GM19372 (cell line): Measurements from ENCODE around the gene ASIC1.

Experiments used
- ATAC-seq: cut with Tn5 transposase; IDR thresholded peaks from one replicate; pipeline ENCODE4 v1.9.1; 2021; ENCODE audit warnings: mild to moderate bottlenecking, low read depth, moderate library complexity; ENCODE audit not compliant: unreplicated experiment

ASIC1 gene

DNA sequence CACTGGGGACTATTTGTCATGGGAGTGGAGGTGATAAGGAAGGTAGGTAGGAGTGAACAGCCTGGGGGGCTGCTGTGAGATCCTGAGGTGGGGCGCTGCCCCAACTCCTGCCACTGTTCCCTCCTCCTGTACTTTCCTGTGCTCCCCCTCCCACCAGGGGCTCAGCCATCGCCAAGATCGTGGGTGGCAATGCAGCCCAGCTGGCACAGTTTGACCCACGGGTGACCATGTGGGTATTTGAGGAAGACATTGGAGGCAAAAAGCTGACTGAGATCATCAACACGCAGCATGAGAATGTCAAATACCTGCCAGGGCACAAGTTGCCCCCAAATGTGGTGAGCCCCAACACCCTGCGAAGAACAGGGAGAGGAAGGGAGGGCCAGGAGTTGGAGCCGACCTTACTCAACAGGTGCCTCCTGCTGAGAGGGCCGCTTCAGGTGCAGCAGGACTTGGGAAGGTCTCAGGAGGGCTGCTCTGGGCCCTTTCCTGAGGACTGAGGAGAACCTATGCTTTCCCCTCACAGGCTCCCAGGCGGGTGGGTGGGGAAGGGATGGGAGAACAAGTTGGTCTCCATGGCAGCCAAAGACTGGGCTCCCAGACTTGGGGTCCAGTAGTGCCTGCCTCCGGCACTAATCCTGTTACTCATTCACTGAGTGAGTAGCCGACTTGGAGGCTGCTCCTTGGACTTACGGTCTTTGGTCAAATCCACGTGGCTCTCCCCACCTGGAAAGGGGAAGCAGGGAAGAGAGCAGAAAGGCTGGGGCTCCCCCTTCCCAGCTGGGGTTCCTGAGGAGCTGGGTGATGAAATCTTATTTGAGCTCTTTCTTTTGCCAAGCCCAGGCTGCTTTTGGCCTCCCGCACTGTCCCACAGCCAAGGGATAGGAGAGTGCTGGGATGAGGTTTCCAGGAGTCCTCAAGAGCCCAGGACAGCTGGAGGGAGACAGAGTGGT, 47.3 kb downstream of the ASIC1 start:
- no peak for ATAC-seq

- ATAC-seq = no peak
These were observed 48.6 kb downstream of the ASIC1 start for GRCh38 chr12:50105913-50106450.

DNA sequence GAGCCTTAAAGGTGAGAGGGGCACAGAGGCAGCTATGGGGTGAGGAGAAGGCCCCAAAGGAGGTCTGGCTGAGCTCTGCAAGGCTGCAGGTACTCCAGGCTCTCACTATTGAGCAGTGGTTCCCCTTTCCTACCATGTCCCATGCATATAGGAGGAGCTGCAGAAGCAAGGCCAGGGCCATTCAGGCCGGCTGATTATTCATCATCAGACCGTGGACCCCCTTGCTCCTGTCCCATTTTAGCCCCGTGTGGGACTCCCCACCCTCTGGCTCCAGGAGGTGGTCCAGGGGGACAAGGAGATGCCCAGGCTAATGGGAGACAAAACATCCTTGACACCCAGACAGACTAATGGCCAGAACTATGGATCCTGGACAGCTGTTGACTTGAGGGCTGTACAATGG, 49.5 kb downstream of the ASIC1 start:
- ATAC-seq = no peak

- ATAC-seq = no peak
These were observed 50.2 kb downstream of the ASIC1 start for GRCh38 chr12:50107416-50108268.

- no peak for ATAC-seq
These were observed 51.9 kb downstream of the ASIC1 start for GRCh38 chr12:50109319-50109718.

DNA sequence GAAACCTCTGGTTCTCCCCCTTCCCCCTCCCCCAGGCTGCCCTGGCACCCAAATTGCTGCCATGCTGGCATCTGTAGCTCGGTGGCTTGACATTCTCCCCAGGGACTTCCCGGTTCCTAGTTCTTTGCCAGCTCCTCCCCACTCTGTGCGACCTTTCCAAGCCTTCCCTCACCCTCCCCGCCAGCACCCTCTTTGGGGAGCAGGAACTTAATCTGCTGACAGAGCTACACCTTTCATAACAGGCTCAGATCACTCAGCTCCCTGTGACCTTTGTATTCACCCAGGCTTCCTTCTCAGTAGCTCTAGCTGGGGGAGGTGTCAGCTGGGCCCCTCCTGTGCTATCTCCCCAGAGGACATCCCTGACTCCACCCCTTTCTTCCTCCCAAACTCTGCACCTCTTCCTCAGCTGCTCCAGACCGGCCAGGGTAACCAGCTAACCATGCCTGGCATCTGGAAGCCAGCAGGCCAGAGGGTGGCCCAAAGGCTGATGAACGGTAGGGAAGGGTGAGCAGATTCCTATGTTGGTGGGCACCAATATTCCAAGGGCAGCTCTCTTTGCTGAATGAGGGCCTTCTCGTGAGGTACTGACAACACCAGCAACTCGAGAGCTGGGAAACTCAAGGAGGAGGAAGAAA, 52.8 kb downstream of the ASIC1 start:
- ATAC-seq = no peak

DNA sequence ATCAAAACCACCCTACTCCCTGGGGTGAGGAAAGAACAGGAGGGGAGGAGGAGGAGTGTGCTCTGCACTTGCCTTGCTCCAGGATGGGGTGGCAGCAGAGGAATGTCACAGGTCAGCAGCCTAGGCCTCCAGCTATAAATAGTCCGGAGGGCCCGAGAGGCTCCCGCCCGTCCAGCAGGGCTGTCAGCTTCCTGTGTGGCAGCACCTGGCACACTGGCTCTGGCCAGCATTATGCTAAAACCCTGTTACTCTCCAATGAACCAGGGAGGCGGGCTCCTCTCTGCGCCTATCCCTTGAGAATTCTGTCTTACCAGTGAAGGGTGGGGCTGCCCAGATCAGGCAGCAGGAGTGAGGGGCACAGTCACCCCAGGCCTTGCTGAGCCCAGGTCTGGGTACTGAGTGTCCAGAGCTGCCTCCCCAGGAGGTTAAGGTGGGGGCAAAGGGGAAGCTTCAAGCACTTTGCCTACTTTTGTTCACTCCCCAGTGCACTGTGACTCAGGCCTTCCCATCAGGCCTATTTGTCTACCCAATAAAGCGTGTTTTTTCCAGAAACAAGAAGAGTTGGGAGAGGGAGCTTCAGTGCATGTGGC, 53.5 kb downstream of the ASIC1 start:
- no peak for ATAC-seq

GRCh38 chr12:50111395-50111692, 53.9 kb downstream of the ASIC1 start:
- ATAC-seq = no peak

GRCh38 chr12:50111693-50112455, 54.5 kb downstream of the ASIC1 start, which contains the start of gene COX14:
TSS of gene COX14 (plus strand) at chr12:50112236. CDS start at chr12:50120044, 7,808 bp downstream.
- peak; percentile 79 for ATAC-seq

- ATAC-seq = no peak
These were observed 55.2 kb downstream of the ASIC1 start for GRCh38 chr12:50112456-50113218.

DNA sequence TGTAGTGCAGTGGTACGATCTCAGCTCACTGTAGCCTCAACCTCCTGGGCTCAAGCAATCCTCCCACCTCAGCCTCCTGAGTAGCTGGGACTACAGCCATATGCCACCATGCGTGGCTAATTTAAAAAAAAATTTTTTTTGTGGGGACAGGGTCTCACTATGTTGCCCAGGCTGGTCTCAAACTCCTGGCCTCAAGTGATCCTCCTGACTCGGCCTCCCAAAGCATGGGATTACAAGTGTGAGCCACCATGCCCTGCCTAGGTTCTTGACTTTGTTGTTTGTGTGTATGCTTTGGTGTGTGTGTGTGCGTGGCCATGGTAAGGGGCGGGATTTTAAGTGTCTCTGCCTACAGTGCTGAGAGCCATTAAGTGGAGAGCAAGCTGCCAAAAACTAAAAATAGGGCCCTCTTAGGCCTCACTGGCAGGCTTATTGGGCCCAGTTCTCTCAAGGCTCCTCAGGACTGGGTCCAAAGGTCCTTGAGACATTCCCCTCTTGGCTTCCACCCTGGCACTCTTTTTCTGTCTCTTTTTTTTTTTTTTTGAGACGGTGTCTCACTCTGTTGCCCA, 59.7 kb downstream of the ASIC1 start:
- ATAC-seq = no peak

GRCh38 chr12:50119387-50119786, 62.0 kb downstream of the ASIC1 start:
- ATAC-seq = no peak

DNA sequence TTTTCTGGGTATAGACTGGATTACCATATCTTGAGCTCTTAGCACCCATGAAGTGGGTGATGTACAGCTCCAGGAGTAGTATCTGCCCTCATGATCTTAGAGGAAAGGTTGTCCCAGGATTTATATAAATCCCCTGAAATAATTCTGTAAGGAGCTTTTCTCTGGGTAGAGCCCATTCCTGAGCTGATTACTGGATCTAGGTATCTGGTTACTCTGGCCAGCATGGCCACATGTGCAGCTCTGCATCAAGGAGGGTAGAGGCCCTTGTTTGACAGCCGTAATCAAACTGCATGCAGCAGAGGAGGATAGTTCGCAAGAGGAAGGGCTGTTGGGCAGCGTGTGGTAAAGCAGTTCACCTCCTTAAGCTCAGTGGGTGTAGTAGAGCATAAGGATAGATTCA, 63.1 kb downstream of the ASIC1 start:
- ATAC-seq = no peak

DNA sequence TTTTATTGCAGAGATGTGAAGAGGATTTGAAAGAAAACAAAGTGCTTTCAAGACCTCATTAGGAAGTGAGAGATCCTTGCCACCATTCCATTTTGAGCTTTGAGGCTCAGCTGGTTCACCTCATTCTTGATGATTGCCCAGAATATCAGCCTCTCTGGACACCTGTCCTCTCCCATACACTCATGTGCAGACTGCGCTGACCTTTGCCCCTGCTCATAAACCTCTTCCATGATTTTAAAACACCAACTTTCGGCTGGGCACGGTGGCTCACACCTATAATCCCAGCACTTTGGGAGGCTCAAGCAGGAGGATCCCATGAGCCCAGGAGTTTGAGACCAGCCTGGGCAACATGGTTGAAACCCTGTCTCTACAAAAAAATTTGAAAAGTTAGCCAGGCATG, 63.6 kb downstream of the ASIC1 start:
- no peak for ATAC-seq

DNA sequence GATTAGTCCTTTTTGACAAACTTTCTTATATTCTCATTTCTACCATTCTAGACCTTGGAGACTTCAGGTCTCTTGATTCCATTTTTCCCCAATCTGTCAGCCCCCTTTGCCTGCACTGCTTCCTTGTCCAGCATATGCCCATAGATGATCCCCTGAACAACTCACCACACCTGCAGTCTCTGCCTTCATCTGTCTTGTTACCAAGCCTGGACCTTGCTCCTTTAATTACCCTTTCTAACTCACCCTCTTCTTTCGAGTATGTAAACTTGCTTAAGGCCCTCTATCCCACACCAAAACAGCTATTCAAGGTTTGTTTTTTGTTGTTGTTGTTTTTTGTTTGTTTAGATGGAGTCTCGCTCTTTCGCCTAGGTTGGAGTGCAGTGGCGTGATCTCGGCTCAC, 64.2 kb downstream of the ASIC1 start:
- ATAC-seq = no peak

GRCh38 chr12:50123203-50123602, 65.8 kb downstream of the ASIC1 start:
- ATAC-seq = no peak

DNA sequence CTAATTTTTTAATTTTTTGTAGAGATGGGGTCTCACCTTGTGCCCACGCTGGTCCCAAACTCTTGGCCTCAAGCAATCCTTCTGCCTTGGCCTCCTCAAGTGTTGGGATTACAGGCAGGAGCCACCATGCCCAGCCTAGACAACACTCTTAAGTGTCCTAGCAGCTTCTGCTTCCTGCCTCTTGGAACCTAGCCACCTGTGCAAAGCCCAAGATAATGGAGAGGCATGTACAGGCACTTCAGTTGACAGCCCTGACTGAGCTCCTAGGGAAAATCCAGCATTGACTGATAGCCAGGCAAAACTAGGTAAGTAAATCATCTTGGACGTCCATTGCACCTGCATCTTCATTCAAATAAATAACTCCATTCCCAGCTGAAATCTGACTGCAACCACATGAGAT, 70.2 kb downstream of the ASIC1 start:
- no peak for ATAC-seq

- ATAC-seq = no peak
These were observed 71.9 kb downstream of the ASIC1 start for GRCh38 chr12:50129290-50129689.
